Measurements from ENCODE around the gene LY9. TPM values are rescaled to one million over a fixed set of nuclear protein-coding genes. Genes with fewer than 3 reads are reported as not detected.

The LY9 gene
- total RNA-seq, 1 donor from 2014 or later = not detected

- peaks cover 2% of the 10 kb centered on the region for H3K27me3 Mint-ChIP-seq (ENCODE audit: insufficient read depth, low read depth)
- Histone ChIP-seq H3K4me1 (no peaks in the 10 kb centered on the region), H3F3A (ENCODE audit: low read depth) (no peaks in the 10 kb centered on the region), H3K9ac (no peak overlapping the region), H3K9me3 (ENCODE audit: low read depth) (no peaks in the 10 kb centered on the region), H3K79me2 (ENCODE audit: low read depth) (no peaks in the 10 kb centered on the region), H3K4me2 (no peak overlapping the region), H2AFZ (replicated peaks) (no peak overlapping the region), H3K27ac (no peak overlapping the region), H3K36me3 (no peaks in the 10 kb centered on the region), H3K27me3 (no peaks in the 10 kb centered on the region), H4K20me1 (ENCODE audit: low read depth) (no peaks in the 10 kb centered on the region), H3K4me3 (no peak overlapping the region)
- TF ChIP-seq CTCF (IDR thresholded peaks at IDR 0.05) (peak; percentile 83), EZH2phosphoT487 (IDR thresholded peaks at IDR 0.05) (no peak), EZH2 (IDR thresholded peaks at IDR 0.05) (no peak)
- peak; percentile 88 for DNase-seq (ENCODE audit: low spot score)
- no peaks in the 10 kb centered on the region for H3K4me1 Mint-ChIP-seq
- peak overlapping the region; percentile 10 for H3K4me3 Mint-ChIP-seq
- no peaks in the 10 kb centered on the region for H3K36me3 Mint-ChIP-seq
- H3K27ac Mint-ChIP-seq = peak overlapping the region; percentile 57
- no peaks in the 10 kb centered on the region for H3K9me3 Mint-ChIP-seq
These were observed 34.6 kb downstream of the LY9 start for GRCh38 chr1:160830321-160831153.

GRCh38 chr1:160834945-160835565 lies 39.1 kb downstream of the LY9 start:
- Mint-ChIP-seq H3K4me3 (no peak overlapping the region), H3K27ac (no peak overlapping the region)

GRCh38 chr1:160835751-160836150 lies 39.8 kb downstream of the LY9 start:
- Histone ChIP-seq H3K27ac (no peak overlapping the region), H3K36me3 (no peaks in the 10 kb centered on the region), H3K9ac (no peak overlapping the region), H3K4me2 (no peak overlapping the region), H3K9me3 (ENCODE audit: low read depth) (no peaks in the 10 kb centered on the region), H3K4me1 (peaks cover 19% of the 10 kb centered on the region), H3K4me3 (no peak overlapping the region), H3K27me3 (no peaks in the 10 kb centered on the region), H2AFZ (replicated peaks) (no peak overlapping the region), H3F3A (ENCODE audit: low read depth) (peaks cover 4% of the 10 kb centered on the region), H3K79me2 (ENCODE audit: low read depth) (no peaks in the 10 kb centered on the region), H4K20me1 (ENCODE audit: low read depth) (no peaks in the 10 kb centered on the region)
- TF ChIP-seq EZH2 (IDR thresholded peaks at IDR 0.05) (no peak), CTCF (IDR thresholded peaks at IDR 0.05) (no peak), EZH2phosphoT487 (IDR thresholded peaks at IDR 0.05) (no peak)
- Mint-ChIP-seq H3K4me3 (no peak overlapping the region), H3K9me3 (no peaks in the 10 kb centered on the region), H3K36me3 (no peaks in the 10 kb centered on the region), H3K27me3 (ENCODE audit: insufficient read depth, low read depth) (peaks cover 2% of the 10 kb centered on the region), H3K4me1 (peaks cover 18% of the 10 kb centered on the region), H3K27ac (no peak overlapping the region)
- DNase-seq (ENCODE audit: low spot score) = no peak

More at GRCh38 chr1:160834945-160835565, 39.1 kb downstream of the LY9 start:
- H3K27me3 ChIP-seq = no peaks in the 10 kb centered on the region
- no peaks in the 10 kb centered on the region for H4K20me1 ChIP-seq (ENCODE audit: low read depth)
- no peaks in the 10 kb centered on the region for H3K9me3 ChIP-seq (ENCODE audit: low read depth)
- H3K79me2 ChIP-seq (ENCODE audit: low read depth) = no peaks in the 10 kb centered on the region
- Mint-ChIP-seq H3K36me3 (no peaks in the 10 kb centered on the region), H3K9me3 (no peaks in the 10 kb centered on the region), H3K4me1 (peaks cover 18% of the 10 kb centered on the region), H3K27me3 (ENCODE audit: insufficient read depth, low read depth) (peaks cover 2% of the 10 kb centered on the region)
- peaks cover 4% of the 10 kb centered on the region for H3F3A ChIP-seq (ENCODE audit: low read depth)
- H2AFZ ChIP-seq (replicated peaks) = no peak overlapping the region
- H3K27ac ChIP-seq = no peak overlapping the region
- DNase-seq (ENCODE audit: low spot score) = peak; percentile 68
- TF ChIP-seq EZH2 (IDR thresholded peaks at IDR 0.05) (no peak), CTCF (IDR thresholded peaks at IDR 0.05) (peak; percentile 84), EZH2phosphoT487 (IDR thresholded peaks at IDR 0.05) (no peak)
- no peak overlapping the region for H3K9ac ChIP-seq
- no peaks in the 10 kb centered on the region for H3K36me3 ChIP-seq
- H3K4me1 ChIP-seq = peaks cover 19% of the 10 kb centered on the region
- H3K4me3 ChIP-seq = no peak overlapping the region
- H3K4me2 ChIP-seq = no peak overlapping the region

Data from neural progenitor cell (in vitro differentiated cells).